8988T (cell line): ENCODE results near the gene STXBP1.
"Not testable (repeated sequence)": the region's sequence is repeated elsewhere in the genome, so short reads cannot be mapped to it uniquely, and the experiment has no call there.

Experiments used
- DNase-seq: peaks from one replicate; pipeline ENCODE4 v3.0.0; 2011

The STXBP1 gene

GRCh38 chr9:127611899-127612790 is at the start of gene STXBP1:
Gene STXBP1, plus strand, starts transcription at chr9:127612277. Its CDS starts 127 bp downstream, at chr9:127612404.
- DNase-seq = peak; percentile 95

GRCh38 chr9:127562279-127562796 is 49.7 kb upstream of the STXBP1 start:
- no peak for DNase-seq

GRCh38 chr9:127562841-127563401 is 49.2 kb upstream of the STXBP1 start:
- no peak for DNase-seq

GRCh38 chr9:127563579-127563978 is 48.5 kb upstream of the STXBP1 start:
- no peak for DNase-seq

GRCh38 chr9:127565231-127565630 is 46.8 kb upstream of the STXBP1 start:
- no peak for DNase-seq

- DNase-seq = no peak
These were observed 45.6 kb upstream of the STXBP1 start for GRCh38 chr9:127566351-127567001.

GRCh38 chr9:127567035-127567729 is 44.9 kb upstream of the STXBP1 start:
- no peak for DNase-seq

GRCh38 chr9:127567730-127568617 is 44.1 kb upstream of the STXBP1 start:
- no peak for DNase-seq

GRCh38 chr9:127568618-127568970 is 43.5 kb upstream of the STXBP1 start:
- DNase-seq = no peak

GRCh38 chr9:127568971-127569885 is 42.8 kb upstream of the STXBP1 start:
- DNase-seq = peak; percentile 77

- no peak for DNase-seq
These were observed 42.1 kb upstream of the STXBP1 start for GRCh38 chr9:127569886-127570401.

- no peak for DNase-seq
These were observed 41.5 kb upstream of the STXBP1 start for GRCh38 chr9:127570533-127571111.

GRCh38 chr9:127571971-127572370 is 40.1 kb upstream of the STXBP1 start:
- no peak for DNase-seq

GRCh38 chr9:127572961-127573721 is 38.9 kb upstream of the STXBP1 start:
- DNase-seq = no peak

- peak; percentile 67 for DNase-seq
These were observed 37.7 kb upstream of the STXBP1 start for GRCh38 chr9:127574072-127574993.

GRCh38 chr9:127575875-127576778 is 36.0 kb upstream of the STXBP1 start:
- no peak for DNase-seq

- not testable (repeated sequence) for DNase-seq
These were observed 34.9 kb upstream of the STXBP1 start for GRCh38 chr9:127577194-127577593.
